ENCODE results near the gene F10. TPM values are rescaled to one million over a fixed set of nuclear protein-coding genes. Genes with fewer than 3 reads are reported as not detected.

The F10 gene
- total RNA-seq, 1 experiment from 2014 or later: not detected

DNA sequence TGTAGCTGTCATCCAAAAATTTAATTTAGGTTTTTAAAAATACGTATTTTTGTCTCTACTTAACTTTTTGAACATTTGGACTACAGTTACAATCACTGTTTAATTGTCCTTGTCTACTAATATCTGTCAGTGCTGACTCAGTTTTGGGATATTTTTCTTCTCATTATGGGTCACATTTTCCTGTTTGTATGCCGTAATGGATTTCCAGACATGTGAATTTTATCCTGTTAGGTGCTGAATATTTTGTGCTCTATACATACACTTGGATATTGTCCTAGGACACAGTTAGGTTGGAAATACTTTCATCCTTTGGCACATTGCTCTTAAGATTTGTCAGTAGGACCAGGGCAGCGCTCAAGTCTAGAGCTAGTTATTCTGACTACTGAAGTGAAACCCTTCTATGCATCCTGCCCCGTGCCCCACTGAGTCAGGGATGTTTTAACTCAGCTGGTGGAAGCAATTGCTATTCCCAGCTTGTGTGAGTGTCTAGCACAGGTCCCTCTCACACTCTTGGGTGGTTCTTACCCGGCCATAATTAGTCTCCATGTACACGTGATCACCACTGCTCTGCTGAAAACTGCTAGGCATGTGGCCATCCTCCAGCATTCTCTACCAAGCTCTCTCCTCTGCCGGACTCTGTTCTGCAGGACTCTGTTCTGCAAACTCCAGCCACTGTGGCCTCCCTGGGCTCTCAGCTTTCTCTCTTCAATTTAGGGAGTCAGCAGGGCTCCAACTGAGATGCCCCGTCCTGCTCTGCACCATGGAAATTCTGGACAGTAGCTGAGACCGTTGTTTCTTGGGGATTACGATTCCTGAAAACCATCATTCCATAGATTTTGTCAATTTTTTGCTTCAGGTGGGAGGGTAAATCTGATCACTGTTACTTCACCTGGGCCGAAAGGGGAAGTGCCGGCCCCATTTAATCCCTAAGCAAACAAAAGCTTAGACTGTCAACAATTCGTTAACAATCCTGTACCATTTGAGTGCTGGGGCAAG lies 47.0 kb downstream of the F10 start:
- no peak overlapping the region for H3K9ac ChIP-seq (ENCODE audit: low read length)
- H3K9me2 ChIP-seq (replicated peaks; ENCODE audit: low read length): no peaks in the 10 kb centered on the region
- ATAC-seq: no peak
- no peaks in the 10 kb centered on the region for H4K20me1 ChIP-seq (ENCODE audit: low read length)
- no peak overlapping the region for H2AFZ ChIP-seq (ENCODE audit: low read length)
- ChIA-PET POLR2A (ENCODE audit: unreplicated experiment) (no interaction called here), CTCF (no interaction called here)
- H3K27me3 ChIP-seq (ENCODE audit: low read length): no peaks in the 10 kb centered on the region
- no peaks in the 10 kb centered on the region for H3K36me3 ChIP-seq (ENCODE audit: low read depth, low read length)
- H3F3A ChIP-seq (ENCODE audit: low read length, unreplicated experiment): no peaks in the 10 kb centered on the region
- no peaks in the 10 kb centered on the region for H3K4me1 ChIP-seq (ENCODE audit: insufficient read depth, low read length)
- H3K4me3 ChIP-seq (ENCODE audit: low read length): no peak overlapping the region
- no peak for DNase-seq
- H3K27ac ChIP-seq (ENCODE audit: low read length): no peak overlapping the region
- BruUV-seq (replicated peaks): no TSS peak
- TF ChIP-seq, protein P1, sequence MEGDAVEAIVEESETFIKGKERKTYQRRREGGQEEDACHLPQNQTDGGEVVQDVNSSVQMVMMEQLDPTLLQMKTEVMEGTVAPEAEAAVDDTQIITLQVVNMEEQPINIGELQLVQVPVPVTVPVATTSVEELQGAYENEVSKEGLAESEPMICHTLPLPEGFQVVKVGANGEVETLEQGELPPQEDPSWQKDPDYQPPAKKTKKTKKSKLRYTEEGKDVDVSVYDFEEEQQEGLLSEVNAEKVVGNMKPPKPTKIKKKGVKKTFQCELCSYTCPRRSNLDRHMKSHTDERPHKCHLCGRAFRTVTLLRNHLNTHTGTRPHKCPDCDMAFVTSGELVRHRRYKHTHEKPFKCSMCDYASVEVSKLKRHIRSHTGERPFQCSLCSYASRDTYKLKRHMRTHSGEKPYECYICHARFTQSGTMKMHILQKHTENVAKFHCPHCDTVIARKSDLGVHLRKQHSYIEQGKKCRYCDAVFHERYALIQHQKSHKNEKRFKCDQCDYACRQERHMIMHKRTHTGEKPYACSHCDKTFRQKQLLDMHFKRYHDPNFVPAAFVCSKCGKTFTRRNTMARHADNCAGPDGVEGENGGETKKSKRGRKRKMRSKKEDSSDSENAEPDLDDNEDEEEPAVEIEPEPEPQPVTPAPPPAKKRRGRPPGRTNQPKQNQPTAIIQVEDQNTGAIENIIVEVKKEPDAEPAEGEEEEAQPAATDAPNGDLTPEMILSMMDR (conservative IDR thresholded peaks at IDR 0.05; ENCODE audit: low read depth, low read length): no peak
- no peak for TF ChIP-seq EZH2phosphoT487 (IDR thresholded peaks at IDR 0.05; ENCODE audit: borderline replicate concordance, low read length)
- TF ChIP-seq EZH2 (IDR thresholded peaks at IDR 0.05; ENCODE audit: low read length, unreplicated experiment): no peak
- H3K9me3 ChIP-seq (ENCODE audit: low read length): no peaks in the 10 kb centered on the region
- no peak overlapping the region for H3K4me2 ChIP-seq (ENCODE audit: low read length)
- no peaks in the 10 kb centered on the region for H3K79me2 ChIP-seq (ENCODE audit: low read length)
- intact Hi-C loops (cut with micrococcal nuclease): no loop called here

DNA sequence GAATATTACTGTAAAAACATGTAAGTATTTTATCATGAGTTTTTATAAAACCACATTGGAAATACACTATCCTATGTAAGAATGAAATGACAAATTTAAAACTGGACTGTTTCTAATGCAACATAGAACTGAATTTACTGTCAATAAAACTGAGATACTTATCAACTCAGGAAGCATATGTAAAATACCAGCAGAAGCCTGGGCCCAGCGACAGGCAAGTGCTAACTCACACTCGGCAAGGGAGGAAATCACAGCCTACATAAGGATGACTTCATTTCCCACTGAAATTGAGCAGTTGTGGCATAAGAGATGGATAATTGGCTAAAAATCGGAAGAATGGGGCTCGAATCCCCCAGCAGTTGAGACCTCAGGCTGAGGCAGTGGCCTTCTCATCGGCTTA lies 47.9 kb downstream of the F10 start:
- no peaks in the 10 kb centered on the region for H3K27me3 ChIP-seq (ENCODE audit: low read length)
- intact Hi-C loops (cut with micrococcal nuclease): no loop called here
- DNase-seq: no peak
- CTCF ChIA-PET: no interaction called here
- H3K4me3 ChIP-seq (ENCODE audit: low read length): no peak overlapping the region
- no peaks in the 10 kb centered on the region for H3K9me2 ChIP-seq (replicated peaks; ENCODE audit: low read length)
- POLR2A ChIA-PET (ENCODE audit: unreplicated experiment): no interaction called here
- no peak overlapping the region for H2AFZ ChIP-seq (ENCODE audit: low read length)
- H3K27ac ChIP-seq (ENCODE audit: low read length): no peak overlapping the region
- ATAC-seq: no peak
- no peaks in the 10 kb centered on the region for H3K36me3 ChIP-seq (ENCODE audit: low read depth, low read length)
- BruUV-seq (replicated peaks): no TSS peak
- TF ChIP-seq, protein P1 (conservative IDR thresholded peaks at IDR 0.05; ENCODE audit: low read depth, low read length): no peak
- no peak for TF ChIP-seq EZH2 (IDR thresholded peaks at IDR 0.05; ENCODE audit: low read length, unreplicated experiment)
- H3F3A ChIP-seq (ENCODE audit: low read length, unreplicated experiment): no peaks in the 10 kb centered on the region
- no peaks in the 10 kb centered on the region for H3K9me3 ChIP-seq (ENCODE audit: low read length)
- H4K20me1 ChIP-seq (ENCODE audit: low read length): no peaks in the 10 kb centered on the region
- no peaks in the 10 kb centered on the region for H3K79me2 ChIP-seq (ENCODE audit: low read length)
- no peak overlapping the region for H3K9ac ChIP-seq (ENCODE audit: low read length)
- no peaks in the 10 kb centered on the region for H3K4me1 ChIP-seq (ENCODE audit: insufficient read depth, low read length)
- no peak overlapping the region for H3K4me2 ChIP-seq (ENCODE audit: low read length)

Data from PC-3 (cell line).